Head of caudate nucleus (tissue), 42 donors: ENCODE data around the gene SF3A2.
A peak's percentile ranks its signal among the peaks of the same experiment; 100 is the strongest.
"Not testable (repeated sequence)": the region's sequence is repeated elsewhere in the genome, so short reads cannot be mapped to it uniquely, and the experiment has no call there.

Experiments used
- DNase-seq, 42 donors: peaks; one replicate each; pipeline versions ENCODE4 v3.0.0 to v3.0.0-alpha.2; 2020 to 2021; ENCODE audit warnings: mixed read lengths in 7 of 42
- intact Hi-C: fragments of 100-400 bp; cut with DNase I; formaldehyde crosslinking; loops from one replicate; pipeline ENCODE4 v1.15.0; 2022

SF3A2 gene

DNA sequence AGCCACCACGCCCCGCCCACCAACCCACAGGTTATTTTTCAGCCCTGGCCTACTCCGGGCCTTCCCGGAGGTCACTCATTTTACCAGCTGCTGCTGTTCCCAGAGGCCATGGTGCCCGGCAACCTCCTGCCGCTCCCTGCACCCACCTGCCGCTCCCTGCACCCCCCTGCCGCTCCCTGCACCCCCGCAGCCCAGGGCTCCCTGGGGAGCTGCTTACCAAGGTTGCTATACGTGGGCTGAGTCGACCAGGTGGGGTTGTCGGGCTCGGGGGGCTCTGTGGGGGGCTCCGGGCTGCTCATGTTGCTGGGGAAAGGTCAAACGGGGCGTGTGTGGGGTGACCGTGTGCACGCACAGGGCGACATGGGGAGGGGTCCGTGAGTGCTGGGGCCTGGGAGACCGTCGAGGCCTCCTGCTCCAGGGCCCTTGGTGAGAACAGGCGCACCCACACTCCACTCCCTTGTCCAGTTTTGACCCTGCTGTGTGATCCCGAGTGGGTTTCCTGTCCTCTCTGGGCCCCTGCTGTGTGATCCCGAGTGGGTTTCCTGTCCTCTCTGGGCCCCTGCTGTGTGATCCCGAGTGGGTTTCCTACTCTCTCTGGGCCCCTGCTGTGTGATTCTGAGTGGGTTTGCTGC, 44.1 kb downstream of the SF3A2 start:
- peak in 8 of 42 donors; percentile 32 to 63 (median 46) for DNase-seq
- intact Hi-C loops = no loop called here

- intact Hi-C loops, DNase-seq: not testable (repeated sequence)
These were observed 44.8 kb downstream of the SF3A2 start for GRCh38 chr19:2281265-2282061.

- intact Hi-C loops = no loop called here
- DNase-seq = peak in 35 of 42 donors; percentile 43 to 87 (median 69)
These were observed 45.6 kb downstream of the SF3A2 start, which contains the start of gene PEAK3 for GRCh38 chr19:2282062-2282861. Gene PEAK3 (minus strand): TSS chr19:2282175. CDS start chr19:2280931, 1,244 bp downstream.

GRCh38 chr19:2282862-2283237, 46.2 kb downstream of the SF3A2 start:
- intact Hi-C loops = no loop called here
- DNase-seq = no peak

- DNase-seq = no peak
- intact Hi-C loops = no loop called here
These were observed 47.3 kb downstream of the SF3A2 start for GRCh38 chr19:2283835-2284507.

- intact Hi-C loops = no loop called here
- DNase-seq = no peak
These were observed 49.9 kb downstream of the SF3A2 start for GRCh38 chr19:2286402-2287140.

DNA sequence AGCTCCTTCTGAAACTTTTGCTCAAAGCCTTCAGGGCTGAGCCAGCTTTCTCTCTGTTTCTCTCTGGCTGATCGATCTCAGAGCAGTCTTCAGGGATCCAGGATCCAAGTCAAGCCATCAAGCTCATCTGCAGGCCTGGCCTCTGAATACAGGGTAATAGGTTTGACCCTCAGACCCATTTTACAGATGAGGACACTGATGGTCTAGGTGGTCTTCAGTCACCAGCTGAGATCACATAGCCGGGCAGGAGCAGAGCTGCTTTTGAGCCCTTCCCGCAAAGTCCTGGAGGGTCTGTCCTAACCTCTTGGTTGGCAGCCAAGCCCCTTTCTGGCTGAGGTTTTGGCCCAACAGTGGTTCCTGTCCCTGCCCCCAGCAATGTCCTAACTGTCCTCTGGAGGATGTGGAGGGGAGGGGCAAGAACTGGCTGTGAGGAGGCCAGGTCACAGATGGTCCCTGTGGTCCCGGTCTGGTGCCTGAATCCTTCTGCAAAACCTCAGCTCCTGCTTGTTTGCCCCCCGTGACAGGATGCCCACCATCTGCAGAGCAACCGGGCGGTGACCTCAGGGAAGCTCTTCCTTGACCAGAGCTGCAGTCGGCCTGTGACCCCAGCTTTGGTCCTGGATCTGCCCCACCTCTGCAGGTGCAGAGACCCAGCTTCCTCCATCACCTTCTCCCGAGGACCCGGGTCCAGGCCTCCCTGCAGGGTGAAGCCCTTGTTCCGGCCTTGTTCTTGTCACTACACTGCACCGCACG, 51.1 kb downstream of the SF3A2 start:
- DNase-seq = peak in 1 of 42 donors; percentile 37
- intact Hi-C loops = no loop called here

GRCh38 chr19:2288338-2288817, 51.8 kb downstream of the SF3A2 start:
- DNase-seq = no peak
- intact Hi-C loops = no loop called here

- intact Hi-C loops = no loop called here
- DNase-seq = peak in 1 of 42 donors; percentile 37
These were observed 52.4 kb downstream of the SF3A2 start for GRCh38 chr19:2288818-2289713.

DNA sequence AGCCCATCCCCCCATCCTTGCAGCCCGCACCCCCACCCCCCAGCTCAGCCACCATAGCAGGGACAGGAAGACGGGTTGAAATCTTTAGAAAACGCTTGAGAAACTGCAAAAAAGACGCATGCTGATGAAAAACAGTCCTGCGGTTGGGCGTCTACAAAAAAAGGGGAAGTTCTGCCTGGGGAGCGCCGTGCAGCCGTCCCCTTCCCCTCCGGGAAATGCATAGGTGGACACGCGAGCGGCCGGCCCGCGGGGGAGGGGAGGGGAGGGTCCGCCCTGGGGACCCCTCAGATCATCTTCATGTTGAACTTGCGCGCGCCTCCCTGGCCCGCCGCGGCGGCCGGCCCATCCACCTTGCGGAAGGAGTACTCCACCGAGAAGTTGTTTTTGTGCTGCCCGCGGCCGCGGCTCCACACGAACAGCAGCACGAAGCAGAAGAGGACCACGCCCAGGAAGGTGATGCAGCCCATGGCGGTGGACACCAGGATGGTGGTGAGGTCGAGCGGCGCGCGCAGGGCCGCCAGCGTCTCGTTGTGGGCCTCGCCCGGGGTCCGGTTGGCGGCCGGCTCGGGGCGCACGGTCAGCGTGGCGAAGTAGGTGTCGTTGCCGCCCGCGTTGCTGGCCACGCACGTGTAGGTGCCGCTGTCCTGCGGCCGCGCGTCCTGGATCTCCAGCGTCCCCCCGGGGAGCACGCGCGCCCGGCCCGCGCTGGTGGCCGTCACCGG, 53.3 kb downstream of the SF3A2 start:
- peak in 4 of 42 donors; percentile 18 to 46 (median 36) for DNase-seq
- intact Hi-C loops = no loop called here

DNA sequence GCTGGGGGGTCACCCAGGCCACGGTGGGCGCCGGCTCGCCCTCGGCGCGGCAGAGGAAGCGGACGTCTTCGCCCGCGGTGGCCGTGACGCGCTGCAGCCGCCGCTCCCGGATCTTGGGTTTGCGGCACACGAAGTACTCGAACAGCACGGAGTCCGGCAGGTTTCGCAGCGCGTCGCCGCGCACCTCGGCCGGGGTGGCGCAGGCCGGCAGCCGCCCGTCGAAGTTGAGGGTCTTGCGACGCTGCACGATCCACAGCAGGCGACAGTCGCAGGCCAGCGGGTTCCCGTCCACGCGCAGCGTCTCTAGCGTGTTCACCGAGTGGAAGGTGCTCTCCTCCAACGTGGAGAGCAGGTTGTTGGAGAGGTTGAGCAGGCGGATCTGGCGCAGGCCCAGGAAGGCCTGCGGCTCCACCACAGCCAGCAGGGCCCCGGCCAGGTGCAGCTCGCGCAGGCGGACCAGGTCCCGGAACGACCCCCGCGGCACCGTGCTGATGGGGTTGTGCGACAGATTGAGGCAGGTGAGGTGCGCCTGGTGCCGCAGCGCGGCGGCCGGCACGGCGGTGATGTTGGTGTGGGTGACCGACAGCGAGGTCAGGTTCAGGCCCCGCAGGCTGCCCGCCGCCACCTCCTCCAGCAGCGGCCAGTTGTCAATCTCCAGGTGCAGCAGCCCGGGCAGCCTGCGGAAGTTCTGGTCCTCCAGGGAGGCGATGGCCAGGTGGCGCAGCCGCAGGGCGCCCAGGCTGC, 54.0 kb downstream of the SF3A2 start:
- peak in 1 of 42 donors; percentile 14 for DNase-seq
- intact Hi-C loops = no loop called here

GRCh38 chr19:2291185-2291751, 54.6 kb downstream of the SF3A2 start:
- intact Hi-C loops = no loop called here
- DNase-seq = peak in 2 of 42 donors; percentile 10 to 37

GRCh38 chr19:2294687-2295335, 58.2 kb downstream of the SF3A2 start:
- peak in 26 of 42 donors; percentile 49 to 84 (median 67) for DNase-seq
- intact Hi-C loops = no loop called here

- DNase-seq = no peak
- intact Hi-C loops = no loop called here
These were observed 59.5 kb downstream of the SF3A2 start for GRCh38 chr19:2296141-2296540.
